ENCODE measurements around the gene CTBP2.

DNA sequence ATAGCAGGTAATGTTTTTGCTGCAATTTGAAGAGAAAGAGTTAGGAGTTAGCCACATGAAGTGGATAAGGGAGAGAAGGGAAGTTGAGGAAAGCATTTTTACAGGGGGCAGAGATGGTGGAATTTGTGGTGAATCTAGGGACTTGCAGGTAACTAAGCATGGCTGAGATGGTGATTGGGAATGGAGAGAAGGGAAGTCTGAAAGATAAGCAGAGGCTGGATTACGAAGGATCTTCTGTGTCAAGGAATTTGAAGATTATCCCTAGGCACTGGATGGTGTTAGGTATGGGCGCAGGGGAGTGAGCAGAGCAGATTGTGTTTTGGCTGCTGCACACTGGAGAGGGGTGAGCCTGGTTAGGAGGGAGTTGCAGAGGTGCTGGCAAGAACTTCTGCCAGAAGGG is 193.1 kb downstream of the CTBP2 start:
- TF ChIP-seq TAF1 (IDR thresholded peaks at IDR 0.05; ENCODE audit: low read depth) (no peak), FOXM1 (IDR thresholded peaks at IDR 0.05; ENCODE audit: borderline replicate concordance, low read depth) (no peak), EP300 (IDR thresholded peaks at IDR 0.05; ENCODE audit: borderline replicate concordance) (no peak), EGR1 (IDR thresholded peaks at IDR 0.05) (no peak), TEAD4 (IDR thresholded peaks at IDR 0.05) (no peak), ZBTB7A (IDR thresholded peaks at IDR 0.05; ENCODE audit: low read depth) (no peak), NFIC (IDR thresholded peaks at IDR 0.05) (no peak), TCF12 (IDR thresholded peaks at IDR 0.05; ENCODE audit: low read depth) (no peak), CEBPB (IDR thresholded peaks at IDR 0.05) (no peak), CREB1 (IDR thresholded peaks at IDR 0.05; ENCODE audit: low read depth) (no peak), RAD21 (IDR thresholded peaks at IDR 0.05; ENCODE audit: low read depth) (no peak)
- TF ChIP-seq, protein P1, sequence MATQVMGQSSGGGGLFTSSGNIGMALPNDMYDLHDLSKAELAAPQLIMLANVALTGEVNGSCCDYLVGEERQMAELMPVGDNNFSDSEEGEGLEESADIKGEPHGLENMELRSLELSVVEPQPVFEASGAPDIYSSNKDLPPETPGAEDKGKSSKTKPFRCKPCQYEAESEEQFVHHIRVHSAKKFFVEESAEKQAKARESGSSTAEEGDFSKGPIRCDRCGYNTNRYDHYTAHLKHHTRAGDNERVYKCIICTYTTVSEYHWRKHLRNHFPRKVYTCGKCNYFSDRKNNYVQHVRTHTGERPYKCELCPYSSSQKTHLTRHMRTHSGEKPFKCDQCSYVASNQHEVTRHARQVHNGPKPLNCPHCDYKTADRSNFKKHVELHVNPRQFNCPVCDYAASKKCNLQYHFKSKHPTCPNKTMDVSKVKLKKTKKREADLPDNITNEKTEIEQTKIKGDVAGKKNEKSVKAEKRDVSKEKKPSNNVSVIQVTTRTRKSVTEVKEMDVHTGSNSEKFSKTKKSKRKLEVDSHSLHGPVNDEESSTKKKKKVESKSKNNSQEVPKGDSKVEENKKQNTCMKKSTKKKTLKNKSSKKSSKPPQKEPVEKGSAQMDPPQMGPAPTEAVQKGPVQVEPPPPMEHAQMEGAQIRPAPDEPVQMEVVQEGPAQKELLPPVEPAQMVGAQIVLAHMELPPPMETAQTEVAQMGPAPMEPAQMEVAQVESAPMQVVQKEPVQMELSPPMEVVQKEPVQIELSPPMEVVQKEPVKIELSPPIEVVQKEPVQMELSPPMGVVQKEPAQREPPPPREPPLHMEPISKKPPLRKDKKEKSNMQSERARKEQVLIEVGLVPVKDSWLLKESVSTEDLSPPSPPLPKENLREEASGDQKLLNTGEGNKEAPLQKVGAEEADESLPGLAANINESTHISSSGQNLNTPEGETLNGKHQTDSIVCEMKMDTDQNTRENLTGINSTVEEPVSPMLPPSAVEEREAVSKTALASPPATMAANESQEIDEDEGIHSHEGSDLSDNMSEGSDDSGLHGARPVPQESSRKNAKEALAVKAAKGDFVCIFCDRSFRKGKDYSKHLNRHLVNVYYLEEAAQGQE (IDR thresholded peaks at IDR 0.05; ENCODE audit: low read depth) = no peak
- TF ChIP-seq, protein P2, sequence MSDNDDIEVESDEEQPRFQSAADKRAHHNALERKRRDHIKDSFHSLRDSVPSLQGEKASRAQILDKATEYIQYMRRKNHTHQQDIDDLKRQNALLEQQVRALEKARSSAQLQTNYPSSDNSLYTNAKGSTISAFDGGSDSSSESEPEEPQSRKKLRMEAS (IDR thresholded peaks at IDR 0.05) = no peak
- TF ChIP-seq, protein P3, sequence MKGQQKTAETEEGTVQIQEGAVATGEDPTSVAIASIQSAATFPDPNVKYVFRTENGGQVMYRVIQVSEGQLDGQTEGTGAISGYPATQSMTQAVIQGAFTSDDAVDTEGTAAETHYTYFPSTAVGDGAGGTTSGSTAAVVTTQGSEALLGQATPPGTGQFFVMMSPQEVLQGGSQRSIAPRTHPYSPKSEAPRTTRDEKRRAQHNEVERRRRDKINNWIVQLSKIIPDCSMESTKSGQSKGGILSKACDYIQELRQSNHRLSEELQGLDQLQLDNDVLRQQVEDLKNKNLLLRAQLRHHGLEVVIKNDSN (IDR thresholded peaks at IDR 0.05) = no peak

All from Ishikawa (cell line).